HG02798 (cell line): ENCODE data around the gene PTGR1.
"Not testable (repeated sequence)": the region's sequence is repeated elsewhere in the genome, so short reads cannot be mapped to it uniquely, and the experiment has no call there.

Experiments used
- ATAC-seq: cut with Tn5 transposase; IDR thresholded peaks from one replicate; pipeline ENCODE4 v1.9.1; 2021; ENCODE audit warnings: mild to moderate bottlenecking; ENCODE audit not compliant: unreplicated experiment, poor library complexity

Gene PTGR1

DNA sequence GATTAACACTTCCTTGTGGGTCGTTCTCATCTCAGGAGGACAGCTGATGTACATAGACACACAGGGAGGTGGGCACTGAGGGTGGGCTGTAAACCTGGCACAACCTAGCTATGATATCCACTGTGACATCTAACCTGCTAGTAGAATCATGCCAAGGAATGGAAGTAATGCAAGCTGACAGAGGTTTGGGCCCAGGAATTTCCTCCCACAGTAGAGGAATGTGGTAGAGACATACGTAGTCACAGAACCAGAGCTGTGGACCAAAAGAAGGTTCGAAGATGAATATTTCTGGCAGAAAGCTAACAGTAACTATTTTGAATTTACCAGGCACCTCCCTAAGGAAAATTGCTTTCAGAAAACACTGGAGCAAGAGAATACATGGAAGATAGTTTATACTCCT lies 16.5 kb upstream of the PTGR1 start:
- ATAC-seq, result no peak

DNA sequence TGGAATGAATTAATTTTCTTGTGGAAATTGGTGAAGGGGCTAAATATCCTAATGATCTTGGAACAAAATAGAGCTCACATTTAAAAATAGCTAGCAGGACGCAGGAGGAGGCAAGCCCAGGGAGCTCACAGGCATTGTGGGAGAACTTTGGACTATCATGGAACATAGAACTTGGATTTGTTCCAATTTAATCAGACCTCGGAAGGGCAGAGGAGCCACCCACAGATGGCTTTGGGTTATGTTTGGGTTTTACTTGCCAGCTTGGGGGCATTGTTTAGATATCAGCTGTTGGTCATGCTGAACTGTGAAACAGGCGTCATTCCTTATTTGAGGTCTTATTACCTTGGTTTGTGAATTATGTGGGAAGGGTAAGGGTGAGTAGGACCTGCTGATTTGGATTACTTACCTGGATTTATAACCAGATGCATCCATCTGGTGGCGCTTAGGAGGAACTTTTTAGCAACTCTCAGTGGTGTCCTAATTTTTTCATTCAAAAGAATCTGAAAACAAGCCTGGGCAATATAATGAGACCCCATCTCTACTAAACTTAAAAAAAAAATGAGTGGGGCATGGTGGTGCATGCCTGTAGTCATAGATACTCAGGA lies 14.1 kb upstream of the PTGR1 start:
- no peak for ATAC-seq

GRCh38 chr9:111610845-111611244 lies 11.4 kb upstream of the PTGR1 start:
- no peak for ATAC-seq

GRCh38 chr9:111610149-111610548 lies 10.7 kb upstream of the PTGR1 start:
- ATAC-seq, result no peak

DNA sequence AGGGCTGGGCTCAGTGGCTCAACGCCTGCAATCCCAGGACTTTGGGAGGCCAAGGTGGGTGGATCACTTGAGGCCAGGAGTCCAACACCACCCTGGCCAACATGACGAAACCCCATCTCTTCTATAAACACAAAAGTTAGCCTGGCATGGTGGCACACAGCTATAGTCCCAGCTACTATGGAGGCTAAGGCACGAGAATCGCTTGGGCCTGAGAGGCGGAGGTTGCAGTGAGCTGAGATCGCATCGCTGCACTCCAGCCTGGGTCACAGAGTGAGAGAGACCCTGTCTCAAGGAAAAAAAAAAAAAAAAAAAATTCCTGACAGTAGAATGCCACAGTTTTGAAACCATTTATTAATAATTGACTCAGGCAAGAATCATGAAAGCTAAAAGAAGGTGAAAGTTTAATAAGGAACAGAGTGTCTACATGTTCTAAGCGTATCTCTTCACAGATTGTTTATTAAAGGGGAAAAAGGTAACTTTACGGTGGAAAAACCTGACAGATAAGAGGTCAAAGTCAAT lies 5.7 kb upstream of the PTGR1 start:
- ATAC-seq, result no peak

GRCh38 chr9:111604054-111604615 lies 4.7 kb upstream of the PTGR1 start:
- ATAC-seq, result no peak

DNA sequence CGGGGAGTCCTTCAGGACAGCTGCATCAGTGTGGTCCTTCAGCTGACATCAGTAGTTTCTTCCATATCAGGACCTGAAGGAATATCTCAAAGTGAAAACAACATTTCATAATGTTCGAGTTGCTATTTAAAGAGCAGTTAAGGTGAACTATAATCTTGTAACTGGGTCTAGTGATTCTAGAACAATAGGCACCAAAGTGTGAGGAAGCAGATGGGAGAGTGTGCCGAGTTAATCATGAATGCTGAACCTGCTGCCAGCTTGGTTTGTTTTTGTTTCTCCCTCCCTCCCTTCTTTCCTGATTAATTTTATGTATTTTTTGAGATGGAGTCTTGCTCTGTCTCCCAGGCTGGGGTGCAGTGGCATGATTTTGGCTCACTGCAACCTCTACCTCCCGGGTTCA lies 3.6 kb upstream of the PTGR1 start:
- no peak for ATAC-seq

DNA sequence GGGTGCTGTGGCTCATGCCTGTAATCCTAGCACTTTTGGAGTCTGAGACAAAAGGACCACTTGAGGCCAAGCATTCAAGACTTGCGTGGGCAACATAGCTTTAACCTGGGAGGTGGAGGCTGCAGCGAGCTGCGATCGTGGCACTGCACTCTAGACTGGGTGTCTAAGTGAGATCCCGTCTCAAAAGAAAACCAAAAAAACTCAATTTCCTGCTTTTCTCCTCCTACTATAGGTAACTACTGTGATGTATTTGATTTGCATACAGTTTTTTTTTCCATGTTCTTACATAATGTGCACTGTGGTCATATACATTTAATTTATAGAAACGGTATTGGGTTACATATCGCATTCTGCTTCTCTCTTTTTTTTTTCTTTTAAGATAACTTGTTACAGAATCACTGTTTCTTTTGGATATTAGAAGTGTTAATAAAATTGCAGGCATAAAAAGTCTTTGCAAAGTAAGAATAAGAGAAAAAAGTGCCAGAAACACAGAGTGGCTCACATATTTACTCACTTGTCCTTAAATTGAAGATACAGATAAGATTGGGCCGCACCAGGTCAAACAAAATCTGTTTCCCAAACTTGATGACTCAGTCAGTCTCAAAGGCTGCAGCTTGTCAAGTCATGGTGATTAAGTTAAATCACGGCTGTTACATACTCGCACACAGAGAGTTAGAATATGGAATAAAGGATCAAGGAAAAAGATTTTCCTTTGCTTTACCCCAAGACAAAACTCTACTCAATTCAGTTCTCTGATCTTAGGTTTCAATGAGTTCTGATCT lies 2.0 kb upstream of the PTGR1 start:
- no peak for ATAC-seq

- ATAC-seq, result no peak
Observed at GRCh38 chr9:111599955-111600343, 502 bp upstream of the PTGR1 start.

GRCh38 chr9:111598733-111599091 lies 735 bp downstream of the PTGR1 start:
- no peak for ATAC-seq

DNA sequence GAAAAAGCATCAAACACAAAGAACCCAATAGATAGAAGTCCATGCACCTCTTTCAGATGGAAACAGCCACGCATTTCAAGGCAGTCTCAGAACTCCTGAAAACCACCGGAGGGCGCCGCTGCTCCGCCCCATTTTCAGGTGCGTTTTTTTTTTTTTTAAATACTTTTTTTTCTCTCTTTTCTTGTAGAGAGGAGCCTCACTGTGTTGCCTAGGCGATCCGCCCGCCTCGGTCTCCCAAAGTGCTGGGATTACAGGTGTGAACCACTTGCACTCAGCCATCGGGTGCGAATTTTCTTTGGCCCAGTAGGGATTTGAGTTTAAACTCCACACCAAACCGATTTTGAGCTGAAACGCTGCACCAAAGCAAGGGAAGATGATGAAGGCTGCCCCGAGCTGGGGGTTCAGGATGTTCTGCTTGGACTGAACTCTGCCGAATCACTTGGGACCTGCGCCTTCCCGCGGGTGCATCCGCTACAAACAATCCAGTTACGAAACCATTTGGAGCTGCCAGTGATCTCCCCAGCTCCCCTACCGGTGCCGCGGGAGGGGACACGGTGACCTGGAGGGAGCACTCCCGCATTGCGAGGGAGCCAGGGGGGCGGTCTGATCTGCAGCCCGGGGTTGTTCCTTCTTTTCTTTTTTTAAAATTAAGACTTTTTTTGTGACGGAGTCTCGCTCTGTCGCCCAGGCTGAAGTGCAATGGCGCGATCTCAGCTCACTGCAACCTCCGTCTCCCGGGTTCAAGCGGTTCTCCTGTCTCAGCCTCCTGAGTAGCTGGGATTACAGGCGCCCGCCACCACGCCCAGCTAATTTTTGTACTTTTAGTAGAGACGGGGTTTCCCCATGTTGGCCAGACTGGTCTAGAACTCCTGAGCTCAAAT lies 1.4 kb downstream of the PTGR1 start:
- peak; percentile 54 for ATAC-seq

- ATAC-seq, result no peak
Observed at GRCh38 chr9:111588846-111589245, 10.6 kb downstream of the PTGR1 start.

DNA sequence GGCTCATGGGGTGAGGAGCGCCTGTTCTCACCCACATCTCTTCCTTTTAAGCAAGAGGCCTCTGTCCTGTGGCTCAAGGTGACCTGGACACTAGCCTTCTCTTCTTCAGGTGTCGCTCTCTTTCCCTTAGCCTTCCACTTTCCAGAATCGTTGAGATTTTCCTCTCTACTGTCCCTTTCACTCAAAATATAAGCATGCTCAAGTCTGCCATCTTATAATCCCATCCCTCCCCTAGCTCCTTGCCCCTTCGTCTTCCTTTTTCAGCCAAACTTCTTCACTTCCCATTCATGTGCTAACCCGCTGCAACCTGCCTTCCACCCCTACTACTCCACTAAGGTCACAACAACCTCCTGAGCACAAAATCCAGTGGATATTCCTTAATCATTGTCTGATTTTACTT lies 13.1 kb downstream of the PTGR1 start:
- ATAC-seq, result no peak

DNA sequence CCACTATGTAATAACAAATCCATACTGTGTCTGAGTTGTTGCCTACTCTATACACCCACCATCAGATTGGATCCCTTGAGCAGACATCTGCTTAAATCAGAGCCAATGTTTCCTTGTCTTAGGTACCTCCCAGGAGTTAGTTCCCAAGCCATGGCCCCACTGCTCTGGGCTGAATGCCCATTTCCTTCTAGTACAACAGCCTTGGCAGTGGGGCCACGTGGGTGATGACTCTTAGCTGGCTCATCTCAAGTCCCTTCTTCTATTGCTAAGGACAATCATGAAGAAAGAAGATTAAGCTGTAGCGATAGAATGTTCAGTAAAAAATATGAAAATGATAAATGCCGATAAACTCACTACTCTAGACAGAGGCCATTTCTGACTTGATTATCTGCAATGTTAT lies 16.6 kb downstream of the PTGR1 start:
- ATAC-seq, result no peak

DNA sequence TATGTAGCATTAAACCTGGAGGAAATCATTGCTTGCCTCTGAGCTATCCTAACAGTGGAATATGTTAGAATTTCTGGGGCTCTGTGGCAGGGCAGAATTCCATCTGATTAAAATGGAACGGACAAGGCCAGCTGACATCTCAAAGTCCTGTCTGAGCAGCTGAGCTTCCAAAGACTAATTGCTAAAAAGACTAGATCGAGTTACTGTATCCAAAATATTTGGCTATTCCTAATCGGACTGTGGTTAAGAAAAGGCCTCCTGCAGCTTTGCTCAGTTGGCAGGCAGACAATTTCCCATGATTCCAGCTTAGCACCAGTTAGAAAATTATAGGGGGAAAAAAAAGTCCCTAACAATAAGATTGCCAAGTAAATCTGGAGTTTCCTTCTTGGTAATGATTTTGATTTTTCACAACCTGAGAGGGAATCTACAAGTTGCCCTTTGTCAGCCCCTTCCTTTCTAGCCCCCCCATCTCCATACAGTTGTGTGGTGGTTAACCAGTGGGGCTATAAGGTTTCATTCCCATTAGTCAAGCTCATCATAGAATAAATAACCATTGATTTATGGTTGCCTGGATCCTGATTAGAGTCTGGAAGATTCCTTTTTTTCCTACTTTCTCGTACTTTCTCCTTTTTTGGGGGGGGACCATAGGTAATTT lies 26.4 kb downstream of the PTGR1 start:
- ATAC-seq, result no peak

- not testable (repeated sequence) for ATAC-seq
Observed at GRCh38 chr9:111568127-111568526, 31.3 kb downstream of the PTGR1 start.

DNA sequence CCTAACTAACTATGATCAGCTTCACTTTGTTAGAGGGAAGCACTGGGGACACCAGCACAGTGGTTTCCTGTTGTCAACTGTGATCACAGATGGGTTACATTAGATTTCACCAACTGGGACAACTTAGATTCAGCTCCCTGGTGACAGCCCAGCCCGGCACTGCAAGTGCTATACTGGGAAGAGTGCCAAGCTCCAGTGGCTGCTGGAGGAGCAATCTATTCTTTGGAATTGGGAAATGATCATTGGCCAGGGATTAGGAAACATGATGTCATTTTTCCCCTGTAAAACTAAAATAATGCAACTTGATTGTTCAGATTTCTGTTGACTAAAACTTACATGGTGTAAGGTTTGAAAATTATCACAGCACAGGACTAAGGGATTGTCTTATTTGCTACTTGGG lies 33.2 kb downstream of the PTGR1 start:
- no peak for ATAC-seq

GRCh38 chr9:111561165-111561719 lies 38.2 kb downstream of the PTGR1 start:
- no peak for ATAC-seq

DNA sequence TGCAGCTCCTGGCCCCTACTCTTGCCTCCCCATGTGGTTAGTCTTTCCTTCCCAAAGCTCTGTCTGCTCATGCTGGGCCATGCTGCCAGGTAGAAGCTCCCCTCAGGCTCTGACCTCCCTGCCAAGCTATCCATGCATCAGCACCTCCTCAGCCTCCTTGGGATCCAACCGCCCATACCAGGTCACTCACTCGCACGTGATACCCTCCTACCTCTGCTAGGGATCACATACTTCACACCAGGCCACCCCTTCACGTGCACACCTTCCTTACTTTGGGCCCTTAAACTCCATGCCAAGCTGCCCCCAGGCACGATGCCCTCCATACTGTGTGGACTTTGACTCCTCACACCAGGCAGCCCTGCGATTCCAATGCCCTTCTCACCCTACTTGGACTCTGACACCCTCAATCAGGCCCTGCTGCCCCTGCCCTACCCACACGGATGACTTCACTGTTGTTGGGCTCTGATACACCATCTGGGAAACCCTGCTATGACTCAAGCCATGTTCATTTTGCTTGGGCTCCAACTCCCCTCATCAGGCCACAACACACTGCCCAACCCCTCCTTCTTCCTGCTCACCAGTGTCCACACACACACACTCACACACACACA lies 40.3 kb downstream of the PTGR1 start:
- ATAC-seq, result no peak

GRCh38 chr9:111555425-111555824 lies 44.0 kb downstream of the PTGR1 start:
- ATAC-seq, result not testable (repeated sequence)
